Stimulated activated CD4-positive, alpha-beta T cell treated with anti-CD3 and anti-CD28 coated beads, Interleukin-15, amount 100 ng/mL, for 1 hour (primary cell): ENCODE data around the gene PRDM16.

ENCODE experiments used
- DNase-seq, 2 donors: peaks; one replicate each; pipeline ENCODE4 v3.0.0-alpha.2; 2020; ENCODE audit warnings: low read depth in 1 of 2, low spot score in 1 of 2

Gene PRDM16

DNA sequence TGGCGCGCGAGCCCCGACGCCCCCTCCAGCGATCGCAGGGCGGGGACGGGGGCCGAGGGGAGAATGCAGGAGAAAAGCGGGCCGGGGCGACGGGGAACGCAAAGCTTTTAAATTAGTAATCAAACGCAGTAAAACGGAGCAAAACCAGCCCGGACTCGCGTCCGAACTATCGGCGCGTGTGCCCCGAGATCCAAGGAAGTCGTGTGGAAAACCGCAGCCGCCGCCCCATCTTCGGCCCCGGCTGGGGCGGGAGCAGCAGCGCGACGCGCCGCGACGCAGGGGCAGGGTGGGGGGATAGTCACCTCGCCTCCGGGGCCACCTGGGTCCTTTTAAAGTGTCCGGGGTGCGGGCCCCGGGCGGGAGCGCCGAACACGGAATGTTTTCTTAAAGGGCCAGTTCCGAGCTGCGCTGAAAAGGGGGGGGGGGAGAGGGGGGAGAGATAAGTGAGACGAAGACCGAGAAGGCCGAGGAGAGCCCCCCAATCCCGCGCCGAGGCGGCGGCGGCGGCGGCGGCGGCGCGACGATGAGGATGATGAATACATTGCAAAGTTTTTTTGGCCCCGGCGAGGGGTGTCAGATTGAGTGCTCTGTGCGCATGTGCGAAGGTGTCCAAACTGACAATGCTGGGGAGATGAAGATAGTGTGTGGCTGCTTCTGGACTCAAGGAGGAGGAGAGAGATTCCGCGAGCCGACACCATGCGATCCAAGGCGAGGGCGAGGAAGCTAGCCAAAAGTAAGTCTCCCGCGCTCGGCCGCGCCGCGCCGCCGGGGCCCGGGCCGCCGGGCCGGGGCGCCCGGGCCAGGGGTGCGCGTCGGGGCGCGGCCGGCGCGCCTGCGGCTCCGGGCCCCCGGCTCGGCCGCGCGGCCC, at the start of gene PRDM16:
Gene PRDM16, plus strand, starts transcription at position 640 of the 868 bp plus-strand sequence. Its CDS starts 57 bp downstream, at position 697.
- no peak for DNase-seq

DNA sequence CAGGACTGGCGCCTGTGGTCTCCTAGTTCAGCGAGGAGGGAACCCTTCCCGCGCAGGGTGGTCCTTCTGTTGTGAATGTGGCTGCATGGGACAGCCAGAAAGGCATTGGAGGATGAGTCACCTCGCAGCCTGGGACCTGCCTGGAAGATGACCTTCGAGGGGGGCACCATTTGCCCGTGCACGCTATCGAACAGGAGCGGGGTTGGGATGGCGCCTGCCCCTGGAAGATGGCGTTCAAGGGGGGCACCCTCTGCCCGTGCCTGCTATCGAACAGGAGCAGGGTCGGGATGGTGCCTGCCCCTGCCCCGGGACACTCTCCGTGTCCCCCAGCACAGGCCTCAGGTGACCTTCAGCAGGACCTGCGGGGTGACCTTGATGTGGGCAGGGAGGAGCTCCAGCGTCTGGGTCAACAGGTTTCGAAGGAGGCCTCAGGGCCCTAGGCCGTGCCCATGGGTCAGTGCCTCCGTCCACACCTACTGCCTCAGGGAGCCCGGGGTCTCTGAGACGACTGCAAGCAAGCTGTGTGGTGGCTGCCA, 49.4 kb upstream of the PRDM16 start:
- DNase-seq = no peak

DNA sequence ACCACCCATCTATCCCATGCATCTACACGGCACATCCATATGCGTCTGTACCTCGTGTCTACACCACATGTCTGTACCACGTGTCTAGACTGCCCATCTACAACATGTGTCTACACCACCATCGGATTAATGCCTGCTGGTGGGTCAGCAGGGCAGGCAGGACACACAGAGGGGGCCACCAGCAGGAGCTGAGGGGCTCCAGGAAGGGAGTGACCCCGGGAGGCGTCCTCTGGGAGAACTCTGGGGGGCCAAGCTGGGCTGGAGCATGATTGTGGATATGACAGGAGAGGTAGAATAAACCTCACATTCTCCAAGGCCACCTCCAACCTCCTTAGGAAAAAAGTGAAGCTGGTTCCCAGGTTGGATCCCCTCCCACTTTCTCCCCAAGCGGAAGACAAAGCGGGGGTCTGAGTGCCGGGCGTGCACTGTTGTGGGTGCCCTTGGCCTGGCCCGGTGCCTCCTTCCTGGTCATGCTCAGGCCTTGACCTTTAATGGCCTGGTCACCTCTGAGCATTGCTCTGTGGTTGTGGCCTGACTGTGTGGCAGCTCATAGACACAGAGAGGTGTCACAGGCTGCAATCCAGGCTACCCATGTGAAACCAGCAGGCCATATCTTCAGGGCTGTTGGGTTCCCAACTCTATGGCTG, 48.6 kb upstream of the PRDM16 start:
- no peak for DNase-seq

DNA sequence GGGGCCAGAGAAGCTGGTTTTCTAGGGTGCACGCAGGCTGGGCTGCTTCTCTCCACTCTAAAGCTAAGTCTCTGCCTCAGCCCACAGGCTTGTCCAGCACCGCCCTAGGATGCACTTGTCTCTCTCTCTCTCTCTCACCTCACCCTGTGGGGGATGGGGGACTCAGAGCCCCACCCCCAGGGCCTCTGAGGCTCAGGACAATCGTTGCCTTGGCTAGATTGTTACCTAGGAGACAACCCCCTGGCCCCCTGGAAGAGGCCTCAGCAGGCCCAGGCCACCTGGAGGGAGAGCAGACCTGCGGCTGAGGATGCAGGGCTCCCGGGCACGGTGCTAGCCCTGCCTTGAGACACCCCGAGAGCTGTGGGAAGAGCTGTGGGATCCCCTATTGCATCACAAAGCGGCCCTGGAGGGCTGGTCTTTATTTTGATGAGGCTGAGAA, 47.8 kb upstream of the PRDM16 start, which contains the start of gene ACTRT2:
Gene ACTRT2, plus strand, starts transcription at position 235 of the 439 bp plus-strand sequence. CDS start 220 bp downstream, outside the sequence.
- DNase-seq = no peak

DNA sequence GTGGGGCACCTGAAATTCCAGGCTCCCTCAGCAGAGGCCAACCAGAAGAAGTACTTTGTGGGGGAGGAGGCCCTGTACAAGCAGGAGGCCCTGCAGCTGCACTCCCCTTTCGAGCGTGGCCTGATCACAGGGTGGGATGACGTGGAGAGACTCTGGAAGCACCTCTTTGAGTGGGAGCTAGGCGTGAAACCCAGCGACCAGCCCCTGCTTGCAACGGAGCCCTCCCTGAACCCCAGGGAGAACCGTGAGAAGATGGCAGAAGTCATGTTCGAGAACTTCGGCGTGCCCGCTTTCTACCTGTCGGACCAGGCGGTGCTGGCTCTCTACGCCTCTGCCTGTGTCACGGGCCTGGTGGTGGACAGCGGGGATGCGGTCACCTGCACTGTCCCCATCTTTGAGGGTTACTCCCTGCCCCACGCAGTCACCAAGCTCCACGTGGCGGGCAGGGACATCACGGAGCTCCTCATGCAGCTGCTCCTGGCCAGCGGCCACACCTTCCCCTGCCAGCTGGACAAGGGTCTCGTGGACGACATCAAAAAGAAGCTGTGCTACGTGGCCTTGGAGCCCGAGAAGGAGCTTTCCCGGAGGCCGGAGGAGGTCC, 47.1 kb upstream of the PRDM16 start:
- no peak for DNase-seq

DNA sequence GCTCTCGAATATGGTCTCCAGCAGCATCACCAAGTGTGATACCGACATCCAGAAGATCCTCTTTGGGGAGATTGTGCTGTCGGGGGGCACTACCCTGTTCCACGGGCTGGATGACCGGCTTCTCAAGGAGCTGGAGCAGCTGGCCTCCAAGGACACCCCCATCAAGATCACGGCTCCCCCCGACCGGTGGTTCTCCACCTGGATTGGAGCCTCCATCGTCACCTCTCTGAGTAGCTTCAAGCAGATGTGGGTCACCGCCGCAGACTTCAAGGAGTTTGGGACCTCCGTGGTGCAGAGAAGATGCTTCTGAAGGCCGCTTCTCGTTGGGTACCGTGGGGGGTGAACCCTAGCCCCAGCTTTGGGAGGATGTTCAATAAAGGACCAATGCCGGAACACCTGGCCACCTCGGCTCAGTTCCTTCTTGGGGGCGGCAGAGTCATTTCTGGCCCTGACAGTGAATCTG, 46.5 kb upstream of the PRDM16 start:
- DNase-seq = no peak

DNA sequence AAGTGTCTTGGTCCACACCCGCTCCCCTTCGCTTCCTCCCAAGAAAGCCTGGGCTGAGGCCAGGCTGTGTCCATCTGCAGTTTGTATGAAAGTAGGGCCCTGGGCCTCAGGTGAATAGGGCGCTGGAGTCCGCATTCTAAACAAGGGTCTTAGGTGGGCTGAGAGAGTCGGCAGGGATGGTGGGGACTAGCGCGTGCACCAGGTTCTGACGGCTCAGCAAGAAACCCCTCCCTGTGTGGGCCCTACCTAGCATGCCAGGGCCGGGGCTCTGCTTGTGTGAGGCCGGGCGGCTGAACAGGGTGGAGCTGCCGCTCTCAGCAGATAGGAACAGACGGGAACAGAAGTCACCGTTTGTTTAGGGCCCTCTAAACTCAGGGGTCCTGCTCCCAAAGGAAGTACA, 46.0 kb upstream of the PRDM16 start:
- no peak for DNase-seq

DNA sequence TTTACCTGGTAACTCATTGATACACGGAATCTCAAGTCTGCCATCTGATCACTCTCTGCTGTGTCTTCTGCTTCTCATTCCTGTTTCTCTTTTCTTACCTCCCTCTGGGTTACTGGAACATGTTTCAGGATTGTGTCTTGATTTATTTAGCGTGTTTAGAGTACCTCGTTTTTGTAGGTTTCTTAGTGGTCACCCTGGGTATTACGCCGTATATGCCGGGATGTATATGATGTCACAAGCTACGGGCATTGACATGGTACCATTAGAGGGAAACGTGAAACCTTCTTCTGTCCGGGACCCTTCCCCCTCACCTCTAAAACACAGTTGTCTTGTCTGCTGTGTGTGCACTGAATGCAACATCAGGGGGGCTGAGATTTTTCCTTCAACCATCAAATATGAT, 45.0 kb upstream of the PRDM16 start:
- no peak for DNase-seq

DNA sequence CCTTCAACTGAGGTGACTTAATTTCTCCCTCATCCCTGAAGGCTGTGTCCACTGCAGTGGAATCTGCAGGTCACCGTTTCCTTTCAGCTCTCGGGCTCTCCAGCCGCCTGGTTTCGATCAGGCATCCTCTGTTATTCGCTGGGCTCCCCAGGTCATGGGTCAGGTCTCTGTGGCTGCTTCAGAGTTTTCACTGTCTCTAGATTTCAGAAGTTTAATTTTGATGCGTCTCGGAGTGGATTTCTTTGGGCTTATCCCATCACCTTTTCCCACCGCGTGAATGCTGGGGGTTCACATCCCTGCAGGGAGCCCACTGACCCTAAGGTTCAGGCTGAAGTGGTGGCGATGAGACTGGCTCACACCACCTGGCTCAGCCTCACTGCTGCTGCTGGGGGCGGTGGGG, 44.4 kb upstream of the PRDM16 start:
- DNase-seq = no peak

DNA sequence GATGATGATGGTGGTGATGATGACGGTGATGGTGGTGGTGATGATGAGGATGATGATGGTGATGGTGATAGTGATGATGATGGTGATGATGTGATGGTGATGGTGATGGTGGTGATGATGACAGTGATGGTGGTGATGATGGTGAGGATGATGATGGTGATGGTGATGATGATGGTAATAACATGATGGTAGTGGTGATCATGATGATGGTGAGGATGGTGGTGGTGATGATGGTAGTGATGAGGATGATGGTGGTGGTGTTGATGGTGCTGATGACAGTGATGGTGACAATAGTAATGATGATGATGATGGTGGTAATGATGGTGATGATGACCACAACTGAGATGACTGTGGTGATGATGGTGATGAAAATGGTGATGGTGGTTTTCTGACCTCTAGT, 42.9 kb upstream of the PRDM16 start:
- DNase-seq = no peak

DNA sequence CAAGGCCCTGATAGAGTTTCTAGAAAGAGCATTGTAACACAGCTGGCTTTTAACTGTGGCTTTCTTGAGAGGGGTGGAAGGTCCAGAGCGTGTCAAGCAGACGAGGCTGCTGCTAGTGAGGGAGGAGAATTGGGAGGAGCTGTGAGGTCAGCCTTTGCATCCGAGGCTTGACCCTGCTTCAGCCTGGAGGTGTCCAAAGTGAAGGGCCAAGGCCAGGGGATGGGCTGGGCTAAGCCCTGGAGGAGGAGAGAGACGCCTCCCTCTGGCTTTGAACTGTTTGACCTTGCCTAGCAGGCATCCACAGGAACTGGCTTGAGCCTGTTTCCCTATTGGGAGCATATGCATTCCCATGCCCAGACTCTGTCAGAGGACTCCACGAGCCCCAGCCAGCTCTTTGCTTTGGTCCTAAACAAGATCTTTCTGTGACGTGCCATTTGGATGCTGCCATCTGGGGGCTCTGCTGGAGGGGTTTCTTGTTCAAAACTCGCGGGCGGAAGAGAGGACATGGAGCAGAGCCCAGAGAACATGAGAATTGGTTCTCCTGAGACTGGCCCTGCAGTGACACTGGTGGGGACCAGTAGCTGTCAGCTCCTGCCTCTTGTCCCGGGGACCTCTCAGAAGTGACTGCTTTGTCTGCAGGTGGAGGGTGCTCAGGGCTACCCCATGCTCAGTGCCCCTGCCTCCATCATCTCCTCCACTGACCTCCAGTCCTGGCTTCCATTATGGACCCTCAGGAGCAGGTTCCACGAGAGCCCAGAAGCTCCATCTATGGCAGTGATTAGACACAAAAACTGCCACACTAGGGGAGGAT, 42.2 kb upstream of the PRDM16 start:
- DNase-seq = no peak

DNA sequence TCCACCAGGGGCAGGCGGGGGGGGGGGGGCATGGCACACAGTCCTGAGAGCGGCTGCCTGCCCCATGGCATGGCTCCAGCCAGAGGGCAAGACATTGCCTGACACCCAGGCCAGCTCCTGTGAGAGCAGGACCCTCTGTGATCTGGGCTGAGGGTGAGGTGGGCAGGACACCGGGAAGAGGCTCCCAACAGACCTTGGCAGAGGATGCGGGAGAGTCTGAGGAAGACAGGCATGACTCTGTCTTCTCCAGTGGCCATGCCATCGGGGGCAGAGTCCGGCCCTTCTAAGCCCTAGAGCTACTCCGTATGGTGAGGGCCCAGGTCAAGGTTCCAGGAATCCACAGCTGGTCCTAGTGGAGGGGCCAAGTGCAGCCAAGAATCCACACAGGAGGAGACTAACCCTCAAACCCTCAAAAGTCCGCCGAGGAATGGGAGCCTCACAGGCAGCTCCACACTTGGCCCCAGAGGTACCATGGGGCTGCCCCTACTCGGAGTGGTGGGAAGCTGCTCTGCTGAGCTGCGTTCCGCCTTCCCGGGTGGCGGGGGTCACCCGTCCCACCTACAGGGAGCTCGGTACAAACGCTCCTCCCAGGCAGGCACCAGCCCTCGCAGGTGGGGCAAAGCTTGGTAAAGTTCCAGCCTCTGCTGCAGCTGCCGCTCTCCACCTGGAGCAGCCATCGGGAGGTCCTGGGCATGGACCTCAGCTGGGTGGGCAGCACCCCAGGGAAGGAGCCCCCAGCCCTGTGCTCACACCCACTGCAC, 41.2 kb upstream of the PRDM16 start:
- no peak for DNase-seq

DNA sequence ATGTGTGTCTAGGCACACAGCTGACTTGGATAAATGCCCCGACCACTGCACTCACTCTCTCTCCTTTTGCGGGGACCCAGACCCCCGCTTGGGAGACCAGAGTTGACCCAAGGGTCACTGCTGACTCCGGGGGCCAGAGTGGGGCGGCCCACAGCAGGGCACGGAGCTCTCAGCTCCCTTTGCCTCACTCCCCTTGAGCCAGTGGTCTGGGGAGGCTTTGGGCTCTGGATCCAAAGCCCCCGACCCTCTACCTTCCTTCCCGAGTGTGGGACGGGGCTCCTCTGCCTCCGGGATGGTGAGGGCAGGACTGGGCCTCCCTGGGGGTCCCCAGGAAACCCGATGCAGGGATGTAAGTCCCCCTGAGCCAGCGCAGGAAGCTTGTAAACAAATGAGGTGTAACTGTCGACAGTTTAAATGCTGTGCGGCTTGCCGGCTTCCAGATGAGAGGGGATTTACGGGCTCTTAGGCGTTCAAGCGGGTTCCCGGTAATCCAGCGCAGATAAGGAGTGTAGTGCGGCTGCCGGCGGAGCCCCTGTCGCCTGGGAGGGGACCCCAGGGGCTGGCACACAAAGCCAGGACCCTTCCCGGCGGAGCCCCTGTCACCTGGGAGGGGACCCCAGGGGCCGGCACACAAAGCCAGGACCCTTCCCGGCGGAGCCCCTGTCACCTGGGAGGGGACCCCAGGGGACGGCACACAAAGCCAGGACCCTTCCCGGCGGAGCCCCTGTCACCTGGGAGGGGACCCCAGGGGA, 40.3 kb upstream of the PRDM16 start:
- no peak for DNase-seq

DNA sequence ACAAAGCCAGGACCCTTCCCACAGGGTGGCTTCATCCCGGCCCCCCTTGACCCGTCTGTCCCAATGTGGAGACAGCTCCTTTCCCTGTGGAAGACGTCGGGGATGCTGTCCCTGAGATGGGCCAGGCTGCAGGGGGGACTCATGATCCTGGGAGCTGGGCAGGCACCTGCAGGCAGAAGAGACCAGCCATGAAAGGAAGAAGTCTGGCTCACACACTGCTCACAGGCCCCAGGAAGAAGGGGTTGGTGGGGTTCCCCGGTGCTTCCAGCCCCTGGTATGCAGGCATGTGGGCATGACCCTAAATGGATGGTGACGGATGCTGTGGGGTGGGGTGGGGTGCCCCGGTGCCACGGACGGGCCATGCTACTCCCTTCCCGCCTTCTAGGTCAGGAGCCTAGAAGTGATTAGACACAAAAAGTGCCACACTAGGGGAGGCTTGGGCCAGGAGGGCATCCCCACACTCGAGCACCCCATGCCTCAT, 39.5 kb upstream of the PRDM16 start:
- DNase-seq = no peak

DNA sequence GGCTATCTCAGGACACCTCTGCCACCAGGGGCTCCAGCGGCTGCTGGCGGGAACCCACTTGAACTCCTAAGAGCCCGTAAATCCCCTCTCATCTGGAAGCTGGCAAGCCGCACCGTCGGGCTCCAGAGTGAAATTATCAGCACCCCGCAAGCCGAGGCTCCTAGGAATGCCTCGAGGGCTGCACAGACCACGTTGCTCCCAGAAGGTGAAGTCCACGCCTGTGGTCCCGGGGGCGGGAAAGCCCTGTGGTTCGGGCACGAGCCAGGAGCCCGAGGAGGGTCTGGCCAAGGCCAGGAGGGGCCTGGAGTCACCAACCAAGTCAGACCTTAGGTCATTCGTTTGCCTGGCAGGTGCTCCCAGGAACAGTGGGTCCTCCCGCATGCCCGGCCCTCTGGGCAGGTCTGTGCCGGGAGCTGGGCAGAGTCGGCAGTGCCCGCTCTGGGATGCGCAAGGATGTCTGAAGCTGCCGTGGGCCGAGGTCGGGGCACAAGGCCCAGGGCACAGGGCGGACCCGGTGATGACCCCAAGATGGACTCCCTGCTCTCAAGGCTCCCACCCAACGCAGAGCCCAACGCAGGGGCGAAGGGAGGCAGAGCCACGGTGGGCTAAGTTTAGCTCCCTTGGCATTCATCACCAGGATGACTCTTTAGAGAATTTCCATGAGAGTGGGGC, 38.9 kb upstream of the PRDM16 start:
- DNase-seq = no peak

DNA sequence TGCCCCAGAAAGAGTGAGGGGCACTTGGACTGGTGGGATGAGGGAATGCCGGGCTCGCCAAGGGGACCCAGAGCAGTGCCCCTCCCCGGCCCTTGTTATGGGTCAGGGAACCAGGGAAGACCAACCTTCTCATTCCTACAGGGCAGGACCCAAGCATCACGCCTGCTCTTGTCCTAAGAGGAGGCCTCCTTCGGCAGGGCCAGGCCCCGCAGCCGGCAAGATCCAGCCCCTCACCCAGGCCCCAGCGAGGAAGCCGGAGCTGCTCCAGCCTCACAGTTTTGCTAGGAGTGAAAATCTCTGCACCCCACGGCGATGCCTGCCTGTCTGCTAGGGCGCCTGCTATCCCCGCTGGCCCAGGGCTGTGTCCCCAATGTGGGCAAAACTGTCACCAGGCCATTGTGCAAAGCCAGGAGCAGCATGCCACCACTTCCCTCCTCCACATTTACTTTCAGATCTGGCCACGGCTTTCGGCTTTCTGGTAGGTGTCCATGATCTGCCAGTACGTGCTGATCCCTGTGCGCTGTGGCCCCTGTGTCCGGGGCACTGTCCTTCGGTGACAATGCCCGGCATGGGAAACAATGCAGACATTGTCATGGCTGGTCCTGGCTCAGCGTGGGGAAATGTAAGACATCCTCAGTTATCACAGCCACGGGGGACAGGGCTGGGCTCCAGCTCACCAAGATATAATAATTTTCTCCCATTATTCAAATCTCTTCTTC, 38.2 kb upstream of the PRDM16 start:
- DNase-seq = no peak

DNA sequence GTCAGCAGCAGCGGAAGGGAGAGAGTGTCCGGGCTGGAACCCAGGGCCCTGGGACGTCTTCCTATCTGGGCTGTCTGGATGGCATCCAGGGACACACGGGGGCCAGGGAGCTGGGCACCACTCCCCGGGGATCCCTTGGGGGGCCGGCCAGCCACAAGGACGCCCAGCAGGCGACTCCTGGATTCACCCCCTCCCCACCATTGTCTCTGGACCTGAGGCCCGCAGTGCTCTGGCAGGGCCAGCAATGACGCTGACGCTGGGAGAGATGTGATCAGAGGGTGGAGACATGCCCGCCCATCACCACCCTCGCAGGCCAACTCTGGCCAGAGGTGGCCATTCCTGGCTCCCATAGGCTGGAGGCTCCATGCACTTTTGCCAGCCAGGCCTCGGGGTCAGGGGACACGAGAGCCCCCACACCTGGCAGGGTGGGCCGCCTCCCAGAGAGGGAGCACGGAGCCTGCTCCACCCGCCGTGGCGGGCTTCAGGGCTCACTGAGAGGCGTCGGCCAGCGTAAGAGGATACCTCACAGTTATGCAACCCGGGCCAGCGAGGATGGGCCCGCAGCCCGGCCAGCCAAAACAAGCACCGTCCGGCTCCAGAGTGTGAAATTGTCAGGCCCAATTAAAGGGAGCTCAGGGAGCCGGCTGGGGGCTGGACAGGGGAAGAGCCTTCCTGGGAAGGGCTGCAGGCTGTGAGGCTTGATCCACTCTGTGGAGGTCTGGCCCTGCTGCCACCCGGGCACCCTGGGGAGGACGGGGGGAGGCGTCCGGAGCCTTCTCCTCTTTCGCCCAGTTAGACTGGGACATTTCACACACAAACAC, 37.4 kb upstream of the PRDM16 start:
- DNase-seq = no peak
